Measurements from ENCODE around the gene MACROD2. TPM values are rescaled to one million over a fixed set of nuclear protein-coding genes. Genes with fewer than 3 reads are reported as not detected.

Gene MACROD2
- polyA plus RNA-seq, 1 donor from 2014 or later: 23.2 TPM

DNA sequence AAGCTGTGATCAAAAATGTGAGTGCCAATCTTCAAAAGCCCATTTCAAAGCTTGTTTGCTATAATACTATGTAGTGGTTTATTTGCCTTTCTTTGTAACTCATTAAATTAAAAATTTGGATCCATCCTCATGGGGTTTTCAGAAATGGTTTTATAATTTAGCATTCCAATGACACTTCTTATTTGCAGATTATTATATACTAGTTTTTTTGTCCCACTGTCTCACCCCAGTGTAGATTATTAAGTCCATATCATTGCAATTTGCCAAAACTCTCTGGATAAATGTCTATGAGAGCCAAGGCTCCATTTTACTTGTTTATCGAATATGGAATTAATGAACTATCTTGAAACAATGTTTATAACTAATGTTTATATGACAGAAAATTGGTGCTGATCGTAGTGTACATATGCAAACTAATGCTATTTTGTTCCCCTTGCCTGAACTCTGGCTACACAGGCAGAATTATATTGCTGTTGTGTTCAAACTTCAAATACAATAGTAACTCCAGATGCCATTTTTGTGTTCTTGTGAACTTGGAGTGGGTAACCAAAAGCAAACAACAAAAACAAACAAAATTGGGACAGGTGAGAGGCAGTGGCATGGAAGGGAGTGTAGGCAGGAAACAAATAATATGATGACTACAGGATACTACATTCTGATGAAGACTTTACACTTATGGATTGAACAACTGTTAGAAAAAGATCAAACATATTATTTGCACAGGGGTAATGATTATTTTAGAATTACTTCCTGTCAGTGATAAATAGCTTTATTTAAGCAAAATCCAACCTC lies 649.2 kb downstream of the MACROD2 start:
- no peaks in the 10 kb centered on the region for H3K79me2 ChIP-seq (replicated peaks; ENCODE audit: insufficient read depth, low read length)

GRCh38 chr20:14647016-14647415 lies 651.7 kb downstream of the MACROD2 start:
- Histone ChIP-seq H3K36me3 (ENCODE audit: insufficient read depth, low read length) (no peaks in the 10 kb centered on the region), H3K9me3 (ENCODE audit: low read length) (no peaks in the 10 kb centered on the region), H3K27ac (ENCODE audit: low read length) (no peak overlapping the region), H3F3A (ENCODE audit: insufficient read depth, low read length, poor library complexity, severe bottlenecking) (no peaks in the 10 kb centered on the region), H3K9me2 (ENCODE audit: insufficient read depth, low read length) (no peaks in the 10 kb centered on the region), H3K4me2 (ENCODE audit: low read length) (no peak overlapping the region), H3K4me3 (ENCODE audit: low read length) (no peak overlapping the region), H2AFZ (ENCODE audit: low read depth, low read length) (no peak overlapping the region), H3K9ac (ENCODE audit: low read length) (no peak overlapping the region), H3K79me2 (replicated peaks; ENCODE audit: insufficient read depth, low read length) (no peaks in the 10 kb centered on the region), H4K20me1 (ENCODE audit: insufficient read depth) (no peaks in the 10 kb centered on the region), H3K27me3 (ENCODE audit: insufficient read depth, low read depth, low read length) (no peaks in the 10 kb centered on the region)
- TF ChIP-seq TAF1 (IDR thresholded peaks at IDR 0.05; ENCODE audit: low read depth) (no peak), EZH2 (IDR thresholded peaks at IDR 0.05; ENCODE audit: borderline replicate concordance, insufficient read depth, low read length, poor library complexity, severe bottlenecking) (no peak), MXI1 (conservative IDR thresholded peaks at IDR 0.05; ENCODE audit: poor library complexity, severe bottlenecking) (no peak), RAD21 (conservative IDR thresholded peaks at IDR 0.05) (no peak), EP300 (conservative IDR thresholded peaks at IDR 0.05; ENCODE audit: poor library complexity, severe bottlenecking) (no peak), POLR2AphosphoS5 (IDR thresholded peaks at IDR 0.05) (no peak), CTCF (IDR thresholded peaks at IDR 0.05; ENCODE audit: poor library complexity, severe bottlenecking) (no peak)
- TF ChIP-seq, protein P1, sequence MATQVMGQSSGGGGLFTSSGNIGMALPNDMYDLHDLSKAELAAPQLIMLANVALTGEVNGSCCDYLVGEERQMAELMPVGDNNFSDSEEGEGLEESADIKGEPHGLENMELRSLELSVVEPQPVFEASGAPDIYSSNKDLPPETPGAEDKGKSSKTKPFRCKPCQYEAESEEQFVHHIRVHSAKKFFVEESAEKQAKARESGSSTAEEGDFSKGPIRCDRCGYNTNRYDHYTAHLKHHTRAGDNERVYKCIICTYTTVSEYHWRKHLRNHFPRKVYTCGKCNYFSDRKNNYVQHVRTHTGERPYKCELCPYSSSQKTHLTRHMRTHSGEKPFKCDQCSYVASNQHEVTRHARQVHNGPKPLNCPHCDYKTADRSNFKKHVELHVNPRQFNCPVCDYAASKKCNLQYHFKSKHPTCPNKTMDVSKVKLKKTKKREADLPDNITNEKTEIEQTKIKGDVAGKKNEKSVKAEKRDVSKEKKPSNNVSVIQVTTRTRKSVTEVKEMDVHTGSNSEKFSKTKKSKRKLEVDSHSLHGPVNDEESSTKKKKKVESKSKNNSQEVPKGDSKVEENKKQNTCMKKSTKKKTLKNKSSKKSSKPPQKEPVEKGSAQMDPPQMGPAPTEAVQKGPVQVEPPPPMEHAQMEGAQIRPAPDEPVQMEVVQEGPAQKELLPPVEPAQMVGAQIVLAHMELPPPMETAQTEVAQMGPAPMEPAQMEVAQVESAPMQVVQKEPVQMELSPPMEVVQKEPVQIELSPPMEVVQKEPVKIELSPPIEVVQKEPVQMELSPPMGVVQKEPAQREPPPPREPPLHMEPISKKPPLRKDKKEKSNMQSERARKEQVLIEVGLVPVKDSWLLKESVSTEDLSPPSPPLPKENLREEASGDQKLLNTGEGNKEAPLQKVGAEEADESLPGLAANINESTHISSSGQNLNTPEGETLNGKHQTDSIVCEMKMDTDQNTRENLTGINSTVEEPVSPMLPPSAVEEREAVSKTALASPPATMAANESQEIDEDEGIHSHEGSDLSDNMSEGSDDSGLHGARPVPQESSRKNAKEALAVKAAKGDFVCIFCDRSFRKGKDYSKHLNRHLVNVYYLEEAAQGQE (IDR thresholded peaks at IDR 0.05; ENCODE audit: borderline replicate concordance): no peak

More for the DNA sequence above, 649.2 kb downstream of the MACROD2 start:
- no peaks in the 10 kb centered on the region for H3K9me2 ChIP-seq (ENCODE audit: insufficient read depth, low read length)
- H3K27ac ChIP-seq (ENCODE audit: low read length): no peak overlapping the region
- no peak overlapping the region for H3K9ac ChIP-seq (ENCODE audit: low read length)
- no peaks in the 10 kb centered on the region for H4K20me1 ChIP-seq (ENCODE audit: insufficient read depth)
- H3F3A ChIP-seq (ENCODE audit: insufficient read depth, low read length, poor library complexity, severe bottlenecking): no peaks in the 10 kb centered on the region
- H3K27me3 ChIP-seq (ENCODE audit: insufficient read depth, low read depth, low read length): no peaks in the 10 kb centered on the region
- no peak overlapping the region for H3K4me2 ChIP-seq (ENCODE audit: low read length)
- H3K9me3 ChIP-seq (ENCODE audit: low read length): no peaks in the 10 kb centered on the region
- TF ChIP-seq, protein P1 (IDR thresholded peaks at IDR 0.05; ENCODE audit: borderline replicate concordance): no peak
- TF ChIP-seq EZH2 (IDR thresholded peaks at IDR 0.05; ENCODE audit: borderline replicate concordance, insufficient read depth, low read length, poor library complexity, severe bottlenecking) (no peak), TAF1 (IDR thresholded peaks at IDR 0.05; ENCODE audit: low read depth) (no peak), RAD21 (conservative IDR thresholded peaks at IDR 0.05) (no peak), CTCF (IDR thresholded peaks at IDR 0.05; ENCODE audit: poor library complexity, severe bottlenecking) (no peak), EP300 (conservative IDR thresholded peaks at IDR 0.05; ENCODE audit: poor library complexity, severe bottlenecking) (no peak)
- H3K4me3 ChIP-seq (ENCODE audit: low read length): no peak overlapping the region
- no peaks in the 10 kb centered on the region for H3K36me3 ChIP-seq (ENCODE audit: insufficient read depth, low read length)
- no peak overlapping the region for H2AFZ ChIP-seq (ENCODE audit: low read depth, low read length)
